GM12878 (cell line): ENCODE data around the gene PHF20. TPM values are rescaled to one million over a fixed set of nuclear protein-coding genes. Genes with fewer than 3 reads are reported as not detected.

Experiments
- ATAC-seq: fragments of 200-7000 bp; cut with Tn5 transposase; 3 replicates; pipeline ENCODE4 v1.9.1; 2020; ENCODE audit warnings: mild to moderate bottlenecking, moderate library complexity
- BruUV-seq: library from RNA; stranded (reverse); fragments of 400-500 nt; replicated peaks from 2 replicates; lab custom pipeline; 2021; lab: Mats Ljungman, UMichigan
- CTCF ChIA-PET: fragments of 300-600 bp; sonication (Branson Sonifier 250); formaldehyde crosslinking; extraction: SDS; loops from one replicate; lab custom pipeline; 2021; ENCODE audit warnings: inconsistent platforms; lab: Yijun Ruan, JAX
- POLR2A ChIA-PET: fragments of 350-600 bp; formaldehyde crosslinking; extraction: SDS; loops from one replicate; lab custom pipeline; 2021; ENCODE audit warnings: inconsistent platforms; lab: Charles Lee
- RAD21 ChIA-PET: fragments of 300-600 bp; sonication (Branson Sonifier 250); formaldehyde crosslinking; loops from one replicate; lab custom pipeline; 2023; ENCODE audit warnings: antibody characterized with exemption; ENCODE audit not compliant: unreplicated experiment; lab: Charles Lee
- SMC1A ChIA-PET: fragments of 300-600 bp; sonication (Branson Sonifier 250); formaldehyde crosslinking; loops from one replicate; lab custom pipeline; 2023; ENCODE audit not compliant: unreplicated experiment, uncharacterized antibody; lab: Charles Lee
- DNase-seq: peaks from one replicate; pipeline ENCODE4 v3.0.0-alpha.2; 2011; ENCODE audit warnings: low read depth, low spot score
- FAIRE-seq: peaks from 3 replicates; lab custom pipeline; 2011; peaks lifted over from hg19 to GRCh38; lab: Jason Lieb, UNC
- H2AFZ ChIP-seq: 2 replicates; pipeline ENCODE4 v1.6.0; 2011; ENCODE audit warnings: low read depth, low read length, control low read depth; ENCODE audit not compliant: control insufficient read depth
- H3K27ac ChIP-seq: 2 replicates; pipeline ENCODE4 v1.5.1; 2011; ENCODE audit warnings: control low read depth; ENCODE audit not compliant: control insufficient read depth, insufficient read depth
- H3K27me3 ChIP-seq, 2 experiments: replicated peaks in 1 of 2; 2 replicates each; pipeline versions ENCODE4 v1.6.0 to v1.6.1; 2011; ENCODE audit warnings: low read length in 1 of 2; ENCODE audit not compliant: control insufficient read depth in 2 of 2, insufficient read depth in 2 of 2
- H3K36me3 ChIP-seq, 2 experiments: 2 replicates each; pipeline ENCODE4 v1.5.1; 2011; ENCODE audit warnings: low read length in 1 of 2; ENCODE audit not compliant: control insufficient read depth in 2 of 2, insufficient read depth in 2 of 2
- H3K4me1 ChIP-seq: 2 replicates; pipeline ENCODE4 v1.6.1; 2011; ENCODE audit warnings: mild to moderate bottlenecking, low read length, moderate library complexity, mixed read lengths; ENCODE audit not compliant: control insufficient read depth, insufficient read depth
- H3K4me2 ChIP-seq: 2 replicates; pipeline ENCODE4 v1.6.0; 2011; ENCODE audit warnings: control low read depth; ENCODE audit not compliant: control insufficient read depth, insufficient read depth
- H3K4me3 ChIP-seq: fragments of 200-600 bp; sonication (generic); 2 replicates; pipeline ENCODE4 v1.5.1; 2016
- H3K79me2 ChIP-seq: 2 replicates; pipeline ENCODE4 v1.6.0; 2011; ENCODE audit warnings: low read length; ENCODE audit not compliant: control insufficient read depth, insufficient read depth
- H3K9ac ChIP-seq: 2 replicates; pipeline ENCODE4 v1.8.0; 2011; ENCODE audit warnings: low read length, control low read depth, mixed read lengths; ENCODE audit not compliant: control insufficient read depth, insufficient read depth
- H3K9me3 ChIP-seq: replicated peaks from 3 replicates; pipeline ENCODE4 v1.5.1; 2011; ENCODE audit warnings: mild to moderate bottlenecking, low read length; ENCODE audit not compliant: control insufficient read depth, insufficient read depth
- H4K20me1 ChIP-seq: 2 replicates; pipeline ENCODE4 v1.6.0; 2011; ENCODE audit not compliant: control insufficient read depth, insufficient read depth
- CHD4 ChIP-seq: fragments of 200-600 bp; sonication (generic); IDR thresholded peaks from 2 replicates; pipeline ENCODE4 v1.6.1; 2016; ENCODE audit warnings: mild to moderate bottlenecking
- GATAD2B ChIP-seq: fragments of 450-650 bp; conservative IDR thresholded peaks from 2 replicates; pipeline ENCODE4 v1.6.1; 2017; ENCODE audit warnings: low read depth, mild to moderate bottlenecking, moderate library complexity
- KAT2A ChIP-seq: conservative IDR thresholded peaks from 2 replicates; pipeline ENCODE4 v1.6.1; 2011; ENCODE audit warnings: low read depth, low read length; ENCODE audit not compliant: control insufficient read depth
- REST ChIP-seq: IDR thresholded peaks from 2 replicates; pipeline ENCODE4 v1.6.1; 2012; ENCODE audit warnings: mild to moderate bottlenecking, low read depth, low read length
- ZNF274 ChIP-seq: IDR thresholded peaks from one replicate; pipeline ENCODE4 v1.8.0; 2011; ENCODE audit not compliant: insufficient read length, insufficient read depth
- WGBS: methylation state at CpG from one replicate; pipeline ENCODE4 v1.1.6; 2016; ENCODE audit warnings: low lambda C conversion rate; ENCODE audit not compliant: insufficient replicate concordance, insufficient coverage; ENCODE audit errors: missing lambda C conversion rate; 5-methylcytosine and 5-hydroxymethylcytosine counted together
- in situ Hi-C: fragments of 300-500 bp; cut with MboI; formaldehyde crosslinking; loops from 9 replicates; pipeline ENCODE4 v1.14.3; 2018; ENCODE audit warnings: mixed read lengths
- intact Hi-C: fragments of 100-400 bp; cut with micrococcal nuclease; formaldehyde crosslinking; loops from one replicate; pipeline ENCODE4 v1.14.2; 2022; ENCODE audit not compliant: unreplicated experiment
- polyA plus RNA-seq, 11 experiments: library from polyadenylated mRNA; depleted of rRNA in 4 of 11; unstranded in 6 of 11; stranded (reverse) in 5 of 11; fragments of >200 nt; fragmentation: Nextera tagmentation in 4 of 11; fragmentation: Illumina TruSeq in 1 of 11; extraction: Ambion mirVana in 4 of 11; extraction: Trizol in 1 of 11; gene quantifications; 1 replicate in 1 of 11; 2 replicates in 10 of 11; pipeline versions ENCODE4 v1.2.1 to v1.2.3, GENCODE V29; 2011 to 2016; ENCODE audit warnings: inconsistent platforms in 2 of 11, missing spikeins in 2 of 11, low read depth in 1 of 11
- total RNA-seq, 4 experiments: library from RNA; depleted of rRNA in 3 of 4; stranded (reverse); fragments of >200 nt in 3 of 4; fragmentation: Illumina TruSeq in 1 of 4; extraction: Trizol in 1 of 4; gene quantifications; 2 replicates each; pipeline versions ENCODE4 v1.2.1 to v1.2.3, GENCODE V29; 2013 to 2021

Gene PHF20
- total and polyA plus RNA-seq, 10 of the 15 experiments (the other 5 are each of a cell fraction or from before 2014, with no cell fraction given) = 31.6 to 91.2 (median 46.8) TPM

- BruUV-seq = no TSS peak
These were observed 99.5 kb downstream of the PHF20 start for GRCh38 chr20:35871259-35871771.

More at GRCh38 chr20:35871259-35871771, 99.5 kb downstream of the PHF20 start:
- ChIA-PET POLR2A (no interaction called here), RAD21 (interaction anchor here (0.8 kb wide), 1 partner anchor 103 kb away, joined by 3 read pairs; no protein-coding TSS in a partner anchor), SMC1A (no interaction called here), CTCF (interaction anchor here (0.6 kb wide), 1 partner anchor 27 kb away, joined by 5 read pairs; no protein-coding TSS in a partner anchor)
- FAIRE-seq (no peak), DNase-seq (no peak), ATAC-seq (no peak)
- 89% methylated on average over 5 of the region's 5 CpGs for WGBS
- H3K36me3 ChIP-seq = no peaks in the 10 kb centered on the region; a peak in 2 of 4 replicates
- intact Hi-C loops = no loop called here
- H3K27ac ChIP-seq = no peak overlapping the region
- TF ChIP-seq CHD4 (no peak), ZNF274 (no peak), REST (no peak), GATAD2B (no peak), KAT2A (no peak)
- H2AFZ ChIP-seq = no peak overlapping the region
- no peaks in the 10 kb centered on the region for H3K4me1 ChIP-seq
- in situ Hi-C loops = no loop called here
- no peaks in the 10 kb centered on the region for H3K27me3 ChIP-seq
- H3K4me3 ChIP-seq = no peak overlapping the region
- no peaks in the 10 kb centered on the region for H3K9me3 ChIP-seq
- no peak overlapping the region for H3K4me2 ChIP-seq
- no peak overlapping the region for H3K9ac ChIP-seq
- H4K20me1 ChIP-seq = no peaks in the 10 kb centered on the region
- H3K79me2 ChIP-seq = no peaks in the 10 kb centered on the region
